Upper lobe of right lung (tissue), 1 donor: Measurements from ENCODE around the gene TNMD. TPM values are rescaled to one million over a fixed set of nuclear protein-coding genes. Genes with fewer than 3 reads are reported as not detected.
"Not testable (repeated sequence)": the region's sequence is repeated elsewhere in the genome, so short reads cannot be mapped to it uniquely, and the experiment has no call there.

ENCODE experiments used
- ATAC-seq: fragments of 200-7000 bp; cut with Tn5 transposase; one replicate; pipeline ENCODE4 v1.9.1; 2020; ENCODE audit warnings: mild to moderate bottlenecking, moderate library complexity
- DNase-seq: peaks from one replicate; pipeline ENCODE4 v3.0.0-alpha.2; 2020
- H3K27ac ChIP-seq: fragments of 200-600 bp; one replicate; pipeline ENCODE4 v1.8.0; 2022
- H3K27me3 ChIP-seq: fragments of 200-600 bp; one replicate; pipeline ENCODE4 v1.8.0; 2022; ENCODE audit warnings: mild to moderate bottlenecking
- H3K36me3 ChIP-seq: fragments of 200-600 bp; one replicate; pipeline ENCODE4 v1.8.0; 2022
- H3K4me1 ChIP-seq: fragments of 200-600 bp; one replicate; pipeline ENCODE4 v1.8.0; 2022
- H3K4me3 ChIP-seq: fragments of 200-600 bp; one replicate; pipeline ENCODE4 v1.8.0; 2022; ENCODE audit warnings: mild to moderate bottlenecking
- H3K9me3 ChIP-seq: fragments of 200-600 bp; one replicate; pipeline ENCODE4 v1.8.0; 2022
- intact Hi-C: fragments of 100-400 bp; cut with DNase I; formaldehyde crosslinking; loops from one replicate; pipeline ENCODE4 v1.11.0; 2022
- long read RNA-seq: library from polyadenylated mRNA; unstranded; transcript quantifications from one replicate; pipeline ENCODE4 v2.0.0, GENCODE V29; 2021
- total RNA-seq: library from RNA; stranded (reverse); fragmentation: NEBNext Ultra II Directional; extraction: Animal tissue kit (Norgen Biotek cat#: 25700); gene quantifications from one replicate; pipeline ENCODE4 v1.2.1, GENCODE V29; 2021
- TF ChIP-seq, protein P1 (sequence below): fragments of 200-600 bp; IDR thresholded peaks from one replicate; pipeline ENCODE4 v1.8.0; 2022; ENCODE audit warnings: antibody characterized with exemption
- donor health status: DM: no; HTN: yes; CAD: no; lungs with severe emphysema.

TNMD gene
- not detected for total RNA-seq
- long read RNA-seq = 0 reads

DNA sequence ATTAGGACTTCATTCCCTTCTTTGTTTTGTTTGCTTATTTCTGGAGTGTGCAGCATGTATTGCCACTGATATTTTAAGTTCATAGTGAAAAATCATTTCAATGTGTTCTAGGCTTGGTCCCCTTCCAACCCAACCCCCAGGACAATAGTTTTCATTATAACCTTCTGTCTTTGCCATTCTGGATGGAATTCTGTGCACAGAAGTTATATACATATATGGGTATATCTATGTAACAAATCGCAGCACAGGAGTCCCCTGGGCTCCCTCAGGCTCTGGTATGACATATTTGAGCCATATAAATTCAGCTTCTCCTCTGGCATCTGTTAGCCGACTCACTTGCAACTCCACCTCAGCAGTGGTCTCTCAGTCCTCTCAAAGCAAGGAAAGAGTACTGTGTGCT is at the start of gene TNMD:
TNMD (plus strand) TSS at position 326 of the 400 bp plus-strand sequence. CDS start 83 bp downstream, outside the sequence.
- Histone ChIP-seq H3K27ac (no peak within 1 kb of the TSS), H3K27me3 (no peaks in the 10 kb centered on the region), H3K36me3 (no peaks in the 10 kb centered on the region), H3K9me3 (no peaks in the 10 kb centered on the region), H3K4me3 (no peak within 1 kb of the TSS), H3K4me1 (no peaks in the 10 kb centered on the region)
- no peak for DNase-seq
- ATAC-seq = no peak
- TF ChIP-seq, protein P1, sequence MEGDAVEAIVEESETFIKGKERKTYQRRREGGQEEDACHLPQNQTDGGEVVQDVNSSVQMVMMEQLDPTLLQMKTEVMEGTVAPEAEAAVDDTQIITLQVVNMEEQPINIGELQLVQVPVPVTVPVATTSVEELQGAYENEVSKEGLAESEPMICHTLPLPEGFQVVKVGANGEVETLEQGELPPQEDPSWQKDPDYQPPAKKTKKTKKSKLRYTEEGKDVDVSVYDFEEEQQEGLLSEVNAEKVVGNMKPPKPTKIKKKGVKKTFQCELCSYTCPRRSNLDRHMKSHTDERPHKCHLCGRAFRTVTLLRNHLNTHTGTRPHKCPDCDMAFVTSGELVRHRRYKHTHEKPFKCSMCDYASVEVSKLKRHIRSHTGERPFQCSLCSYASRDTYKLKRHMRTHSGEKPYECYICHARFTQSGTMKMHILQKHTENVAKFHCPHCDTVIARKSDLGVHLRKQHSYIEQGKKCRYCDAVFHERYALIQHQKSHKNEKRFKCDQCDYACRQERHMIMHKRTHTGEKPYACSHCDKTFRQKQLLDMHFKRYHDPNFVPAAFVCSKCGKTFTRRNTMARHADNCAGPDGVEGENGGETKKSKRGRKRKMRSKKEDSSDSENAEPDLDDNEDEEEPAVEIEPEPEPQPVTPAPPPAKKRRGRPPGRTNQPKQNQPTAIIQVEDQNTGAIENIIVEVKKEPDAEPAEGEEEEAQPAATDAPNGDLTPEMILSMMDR = no peak
- intact Hi-C loops = no loop called here

DNA sequence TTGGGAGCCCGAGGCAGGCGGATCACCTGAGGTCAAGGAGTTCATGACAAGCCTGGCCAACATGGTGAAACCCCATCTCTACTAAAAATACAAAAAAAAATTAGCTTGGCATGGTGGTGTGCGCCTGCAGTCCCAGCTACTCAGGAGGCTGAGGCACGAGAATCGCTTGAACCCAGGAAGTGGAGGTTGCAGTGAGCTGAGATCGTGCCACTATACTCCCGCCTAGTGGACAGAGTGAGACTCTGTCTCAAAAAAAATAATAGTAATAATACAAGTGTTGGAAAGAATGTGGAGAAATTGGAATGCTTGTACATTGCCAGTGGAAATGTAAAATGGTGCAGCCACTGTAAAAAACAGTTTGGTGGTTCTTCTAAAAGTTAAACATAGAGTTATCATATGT is 19.2 kb upstream of the TNMD start:
- DNase-seq = not testable (repeated sequence)

DNA sequence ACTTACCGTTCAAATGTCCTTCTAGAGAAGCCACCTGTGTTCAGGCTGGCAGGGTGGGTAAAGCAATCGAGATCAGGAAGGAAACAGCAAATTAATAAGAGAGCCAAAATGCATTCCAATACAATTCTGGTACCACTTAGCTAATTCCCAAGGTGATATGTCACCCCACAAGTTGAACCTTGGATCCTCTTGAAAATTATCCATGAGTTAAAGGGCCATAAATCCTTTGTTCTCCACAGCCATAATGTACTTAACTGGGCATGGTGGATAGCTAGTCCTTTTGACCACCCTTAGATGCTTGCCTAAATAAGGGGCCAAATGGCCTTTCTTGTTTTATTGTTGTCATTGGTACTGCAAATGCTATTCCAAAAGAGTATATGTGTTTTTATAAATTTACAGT is 2.0 kb downstream of the TNMD start:
- no peaks in the 10 kb centered on the region for H3K27me3 ChIP-seq
- no peaks in the 10 kb centered on the region for H3K4me1 ChIP-seq
- H3K36me3 ChIP-seq = no peaks in the 10 kb centered on the region
- H3K27ac ChIP-seq = no peak overlapping the region
- H3K4me3 ChIP-seq = no peak overlapping the region
- TF ChIP-seq, protein P1 = no peak
- intact Hi-C loops = no loop called here
- ATAC-seq = no peak
- DNase-seq = no peak
- H3K9me3 ChIP-seq = no peaks in the 10 kb centered on the region

More for the DNA sequence above, 19.2 kb upstream of the TNMD start:
- H3K27ac ChIP-seq, H3K36me3 ChIP-seq, H3K9me3 ChIP-seq, intact Hi-C loops, ATAC-seq, H3K4me3 ChIP-seq, H3K27me3 ChIP-seq, H3K4me1 ChIP-seq: not testable (repeated sequence)

DNA sequence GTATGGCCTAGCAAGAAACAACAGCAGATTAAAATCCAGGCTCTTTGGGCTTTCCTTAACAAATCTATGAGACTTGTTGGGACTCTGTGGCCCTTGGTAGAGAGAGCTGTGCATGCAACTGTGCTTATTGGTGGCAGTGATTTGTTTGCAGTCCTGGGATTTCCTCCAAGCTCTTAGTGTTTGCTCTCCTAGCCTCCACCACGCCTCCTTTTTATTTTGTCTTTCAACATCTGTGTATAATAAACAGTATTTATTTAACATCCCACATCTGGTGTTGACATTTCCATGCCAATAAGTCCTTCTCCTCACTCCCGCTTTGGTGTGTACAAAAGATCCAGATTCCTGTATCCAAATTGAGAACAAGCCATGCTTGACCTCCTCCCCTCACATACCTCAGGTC is 3.1 kb downstream of the TNMD start:
- H3K36me3 ChIP-seq = no peaks in the 10 kb centered on the region
- no peaks in the 10 kb centered on the region for H3K4me1 ChIP-seq

DNA sequence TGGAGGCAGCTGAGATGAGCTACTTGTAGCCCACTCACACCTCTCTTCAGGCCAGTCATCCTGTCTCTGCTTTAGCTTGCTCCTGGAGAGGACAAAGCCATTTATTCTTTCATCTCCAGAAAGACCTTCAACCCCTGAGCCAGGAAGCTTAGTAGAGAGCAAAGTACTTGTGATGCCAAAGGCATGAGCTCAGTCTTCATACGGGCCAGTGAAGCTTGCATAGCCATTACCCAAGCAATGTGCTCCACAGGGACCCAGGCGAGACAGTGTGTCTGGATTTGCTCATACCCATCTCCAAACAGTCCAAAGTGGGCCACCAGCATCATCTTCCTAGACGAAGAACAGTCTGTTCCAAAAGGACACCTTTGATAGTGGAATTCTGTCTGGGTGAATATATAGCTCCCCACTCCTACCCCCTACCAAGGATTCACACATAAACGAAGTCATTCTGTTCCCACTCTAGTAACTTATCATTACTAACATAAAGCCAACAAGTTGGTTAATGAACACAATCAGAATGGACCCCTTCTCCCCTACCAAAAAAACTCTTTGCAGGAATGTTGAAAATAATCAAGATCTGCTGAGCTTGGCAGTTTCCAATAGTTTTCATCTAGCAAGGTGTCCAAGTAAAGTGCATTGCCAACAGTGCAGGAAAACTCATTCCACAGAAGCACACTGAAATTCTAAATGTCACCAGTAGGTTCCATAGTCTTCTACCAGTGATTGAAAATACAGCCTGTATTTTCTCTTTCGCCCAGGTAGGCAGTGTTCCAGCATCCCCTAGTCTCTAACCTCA is 6.7 kb downstream of the TNMD start:
- H3K9me3 ChIP-seq = no peaks in the 10 kb centered on the region
- ATAC-seq = no peak
- no peak overlapping the region for H3K27ac ChIP-seq
- DNase-seq = no peak
- H3K36me3 ChIP-seq = no peaks in the 10 kb centered on the region
- intact Hi-C loops = no loop called here
- no peaks in the 10 kb centered on the region for H3K4me1 ChIP-seq
- TF ChIP-seq, protein P1 = no peak
- no peak overlapping the region for H3K4me3 ChIP-seq
- H3K27me3 ChIP-seq = no peaks in the 10 kb centered on the region

More for the DNA sequence above, 3.1 kb downstream of the TNMD start:
- Histone ChIP-seq H3K9me3 (no peaks in the 10 kb centered on the region), H3K27me3 (no peaks in the 10 kb centered on the region), H3K27ac (no peak overlapping the region), H3K4me3 (no peak overlapping the region)
- TF ChIP-seq, protein P1 = no peak
- DNase-seq = no peak
- no peak for ATAC-seq
- intact Hi-C loops = no loop called here

DNA sequence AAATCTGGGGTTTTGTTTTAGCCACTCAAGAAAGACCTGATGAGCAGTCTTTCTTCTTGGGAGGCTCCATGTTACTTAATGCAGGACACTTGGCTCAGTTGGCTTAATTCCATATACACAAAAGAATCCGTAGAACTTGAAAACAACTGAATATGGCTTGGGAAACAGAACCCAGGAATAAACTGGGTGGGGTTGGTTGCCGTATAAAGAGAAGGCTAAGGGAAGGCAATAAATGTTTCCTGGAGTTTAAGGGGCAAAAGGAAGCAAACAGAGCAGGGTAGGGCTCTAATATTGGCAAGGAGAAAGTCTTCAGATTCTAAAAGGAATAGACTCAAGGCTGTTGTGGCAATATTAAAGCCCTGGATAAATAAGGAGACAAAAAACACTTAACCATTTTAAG is 8.4 kb downstream of the TNMD start:
- DNase-seq (no peak), ATAC-seq (no peak)
- H3K4me1 ChIP-seq = no peaks in the 10 kb centered on the region
- TF ChIP-seq, protein P1 = no peak
- no peaks in the 10 kb centered on the region for H3K9me3 ChIP-seq
- H3K27ac ChIP-seq = no peak overlapping the region
- intact Hi-C loops = no loop called here
- H3K27me3 ChIP-seq = no peaks in the 10 kb centered on the region
- no peak overlapping the region for H3K4me3 ChIP-seq
- H3K36me3 ChIP-seq = no peaks in the 10 kb centered on the region
